Progenitor cell of endocrine pancreas (in vitro differentiated cells): Measurements from ENCODE around the gene ACY1. TPM values are rescaled to one million over a fixed set of nuclear protein-coding genes. Genes with fewer than 3 reads are reported as not detected.
"Not testable (repeated sequence)": the region's sequence is repeated elsewhere in the genome, so short reads cannot be mapped to it uniquely, and the experiment has no call there.

Experiments used
- DNase-seq: peaks from one replicate; pipeline ENCODE4 v3.0.0; 2021; ENCODE audit warnings: low spot score; ENCODE audit not compliant: unreplicated experiment
- H3K27ac Mint-ChIP-seq: 2 replicates; pipeline ENCODE4 v1.8.0; 2021; ENCODE audit warnings: mild to moderate bottlenecking, moderate library complexity, mixed read lengths
- H3K27me3 Mint-ChIP-seq: 2 replicates; pipeline ENCODE4 v1.8.0; 2021; ENCODE audit warnings: mixed read lengths
- H3K36me3 Mint-ChIP-seq: 2 replicates; pipeline ENCODE4 v1.8.0; 2022; ENCODE audit warnings: mixed read lengths; ENCODE audit not compliant: insufficient read depth
- H3K4me1 Mint-ChIP-seq: 2 replicates; pipeline ENCODE4 v1.8.0; 2021; ENCODE audit warnings: low read depth, mixed read lengths
- H3K4me3 Mint-ChIP-seq: 2 replicates; pipeline ENCODE4 v1.8.0; 2021; ENCODE audit warnings: low read depth, mild to moderate bottlenecking, moderate library complexity, mixed read lengths
- H3K9me3 Mint-ChIP-seq: 2 replicates; pipeline ENCODE4 v1.8.0; 2021; ENCODE audit warnings: low read depth, mixed read lengths
- CTCF ChIP-seq: fragments of 200-600 bp; sonication (generic); IDR thresholded peaks from one replicate; pipeline ENCODE4 v1.5.0; 2021; ENCODE audit warnings: antibody characterized with exemption, mild to moderate bottlenecking; ENCODE audit not compliant: unreplicated experiment
- total RNA-seq: library from RNA; stranded (reverse); gene quantifications from 2 replicates; pipeline ENCODE4 v1.2.1, GENCODE V29; 2021

ACY1 gene
- total RNA-seq, 1 donor from 2014 or later: 38.0 TPM

GRCh38 chr3:52029053-52029452 lies 45.7 kb downstream of the ACY1 start:
- peaks cover 2% of the 10 kb centered on the region for H3K4me1 Mint-ChIP-seq
- H3K4me3 Mint-ChIP-seq: no peak overlapping the region
- no peaks in the 10 kb centered on the region for H3K36me3 Mint-ChIP-seq
- TF ChIP-seq CTCF: no peak
- H3K9me3 Mint-ChIP-seq: no peaks in the 10 kb centered on the region
- no peak overlapping the region for H3K27ac Mint-ChIP-seq
- peaks cover 8% of the 10 kb centered on the region for H3K27me3 Mint-ChIP-seq
- no peak for DNase-seq

DNA sequence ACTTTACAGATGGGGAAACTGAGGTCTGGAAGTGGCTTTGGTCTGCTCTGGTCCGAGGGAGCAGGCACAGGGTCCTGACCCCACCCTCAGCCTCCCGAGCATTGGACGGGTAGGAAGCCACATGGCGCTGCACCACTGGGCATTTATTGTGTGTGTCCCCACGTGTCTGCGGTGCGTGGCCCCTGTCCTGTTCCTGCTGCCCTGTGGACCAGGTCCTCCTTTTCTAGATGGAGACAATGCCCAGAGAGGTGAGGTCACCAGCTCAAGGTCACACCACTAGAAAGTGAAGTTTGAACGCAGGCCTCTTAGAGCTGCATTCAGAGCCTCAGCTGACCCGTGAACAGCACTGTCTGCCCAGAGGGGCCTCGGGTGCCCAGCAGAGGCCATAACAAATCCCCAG lies 46.2 kb downstream of the ACY1 start:
- Mint-ChIP-seq H3K27ac (no peak overlapping the region), H3K36me3 (no peaks in the 10 kb centered on the region), H3K4me3 (no peak overlapping the region), H3K27me3 (peaks cover 8% of the 10 kb centered on the region), H3K9me3 (no peaks in the 10 kb centered on the region), H3K4me1 (peaks cover 2% of the 10 kb centered on the region)
- no peak for DNase-seq
- TF ChIP-seq CTCF: no peak

DNA sequence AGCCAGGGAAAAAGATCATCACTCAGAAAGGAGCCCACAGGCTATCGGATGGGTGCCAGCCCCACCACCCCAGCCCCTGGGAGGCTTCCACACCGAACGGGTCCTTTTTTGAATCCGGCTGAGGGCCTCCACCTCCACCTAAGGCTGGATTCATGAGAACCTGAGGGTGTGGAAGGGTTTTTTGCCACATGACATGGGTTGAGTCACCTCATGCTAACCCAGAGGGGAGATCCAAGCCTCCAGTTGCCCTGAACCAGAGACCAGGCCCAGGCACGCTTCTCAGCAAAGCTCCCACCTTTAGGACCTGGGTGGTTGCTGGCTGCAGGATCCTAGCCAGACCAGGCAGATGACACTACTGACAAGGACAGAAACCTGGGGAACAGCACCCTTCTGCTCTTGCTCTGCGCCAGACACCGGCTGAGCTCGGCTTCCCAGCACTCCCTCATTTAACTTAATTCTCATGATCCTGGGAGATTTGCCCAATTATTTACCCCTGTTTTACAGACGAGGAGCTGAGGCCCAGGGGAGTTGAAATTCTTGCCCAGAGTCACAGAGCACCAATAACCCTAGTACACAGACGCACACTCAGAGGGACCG lies 47.5 kb downstream of the ACY1 start:
- no peak for TF ChIP-seq CTCF
- no peaks in the 10 kb centered on the region for H3K9me3 Mint-ChIP-seq

GRCh38 chr3:52031896-52032295 lies 48.6 kb downstream of the ACY1 start:
- no peak for TF ChIP-seq CTCF
- Mint-ChIP-seq H3K4me1 (peaks cover 2% of the 10 kb centered on the region), H3K9me3 (no peaks in the 10 kb centered on the region), H3K27ac (no peak overlapping the region), H3K27me3 (peaks cover 3% of the 10 kb centered on the region), H3K4me3 (no peak overlapping the region), H3K36me3 (no peaks in the 10 kb centered on the region)
- DNase-seq: no peak

More for the DNA sequence above, 47.5 kb downstream of the ACY1 start:
- Mint-ChIP-seq H3K27me3 (peaks cover 8% of the 10 kb centered on the region), H3K27ac (no peak overlapping the region), H3K4me3 (no peak overlapping the region), H3K4me1 (peaks cover 2% of the 10 kb centered on the region), H3K36me3 (no peaks in the 10 kb centered on the region)
- DNase-seq: no peak

DNA sequence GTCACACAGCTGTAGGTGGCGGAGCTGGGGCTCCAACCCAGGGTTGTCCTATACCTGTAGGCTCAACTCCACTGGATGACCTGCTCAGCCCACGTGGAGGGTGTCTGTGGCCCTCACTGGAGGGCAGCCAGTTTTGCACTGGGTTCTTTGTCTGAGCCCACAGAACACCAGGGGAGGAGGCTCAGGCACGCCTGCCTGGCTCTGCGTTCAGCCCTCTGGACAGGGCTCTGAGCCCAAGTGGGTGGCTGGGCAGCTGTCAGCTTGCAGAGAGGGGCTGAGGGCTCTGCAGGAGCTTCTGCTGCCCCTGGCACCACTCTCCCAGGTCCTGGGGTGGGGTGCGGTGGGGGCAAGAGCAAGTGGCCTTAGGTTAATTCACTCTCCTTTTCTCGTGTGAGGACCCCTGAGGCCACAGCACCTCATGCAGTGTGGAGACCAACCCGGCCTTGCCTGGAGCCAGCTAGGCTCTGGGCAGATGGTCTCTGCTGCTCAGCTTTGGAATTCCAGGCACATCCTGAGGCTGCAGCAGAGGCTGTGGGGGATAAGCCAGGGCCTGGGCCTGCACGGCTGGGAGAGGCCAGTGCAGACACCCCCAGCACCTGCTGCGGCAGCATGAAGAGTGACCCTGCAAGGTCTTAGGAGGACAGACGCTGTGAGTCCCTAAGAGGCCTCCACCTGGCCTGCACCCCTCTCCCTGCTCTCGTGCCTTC lies 49.5 kb downstream of the ACY1 start:
- no peak for TF ChIP-seq CTCF
- no peaks in the 10 kb centered on the region for H3K9me3 Mint-ChIP-seq
- H3K4me1 Mint-ChIP-seq: peaks cover 2% of the 10 kb centered on the region
- H3K36me3 Mint-ChIP-seq: no peaks in the 10 kb centered on the region
- no peak for DNase-seq
- no peak overlapping the region for H3K27ac Mint-ChIP-seq
- H3K27me3 Mint-ChIP-seq: peaks cover 3% of the 10 kb centered on the region
- no peak overlapping the region for H3K4me3 Mint-ChIP-seq

GRCh38 chr3:52033748-52034147 lies 50.4 kb downstream of the ACY1 start:
- H3K27me3 Mint-ChIP-seq, H3K4me1 Mint-ChIP-seq, H3K4me3 Mint-ChIP-seq, H3K27ac Mint-ChIP-seq, H3K9me3 Mint-ChIP-seq, H3K36me3 Mint-ChIP-seq, DNase-seq: not testable (repeated sequence)
